ENCODE results near the gene YAP1.

- TF ChIP-seq FOXK2 (IDR thresholded peaks at IDR 0.05): no peak
- TF ChIP-seq BHLHE40 (IDR thresholded peaks at IDR 0.05; ENCODE audit: borderline replicate concordance): no peak
- TF ChIP-seq FOXM1 (IDR thresholded peaks at IDR 0.05; ENCODE audit: borderline replicate concordance): no peak
- no peak for TF ChIP-seq LEF1 (IDR thresholded peaks at IDR 0.05; ENCODE audit: borderline replicate concordance)
- no peak for TF ChIP-seq PKNOX1 (IDR thresholded peaks at IDR 0.05)
- no peak for TF ChIP-seq ARNT (IDR thresholded peaks at IDR 0.05)
- no peak for TF ChIP-seq L3MBTL2 (conservative IDR thresholded peaks at IDR 0.05)
- TF ChIP-seq SUZ12 (IDR thresholded peaks at IDR 0.05): no peak
- TF ChIP-seq NFRKB (IDR thresholded peaks at IDR 0.05): no peak
- TF ChIP-seq TARDBP (IDR thresholded peaks at IDR 0.05): no peak
- no peak for TF ChIP-seq ZNF384 (IDR thresholded peaks at IDR 0.05)
Measured at GRCh38 chr11:102143867-102144266, 33.6 kb downstream of the YAP1 start.
